Putamen (tissue), 1 donor: ENCODE data around the gene FBLN7.

Experiments used
- DNase-seq: peaks from one replicate; pipeline ENCODE4 v3.0.0-alpha.2; 2016; ENCODE audit warnings: low spot score

FBLN7 gene

GRCh38 chr2:112157472-112157871 is 19.3 kb downstream of the FBLN7 start:
- no peak for DNase-seq

GRCh38 chr2:112159454-112159921 is 21.3 kb downstream of the FBLN7 start:
- no peak for DNase-seq

GRCh38 chr2:112160283-112161250 is 22.4 kb downstream of the FBLN7 start:
- DNase-seq: no peak

GRCh38 chr2:112161431-112162145 is 23.4 kb downstream of the FBLN7 start:
- DNase-seq: no peak

GRCh38 chr2:112162341-112162740 is 24.2 kb downstream of the FBLN7 start:
- DNase-seq: no peak

GRCh38 chr2:112162956-112163355 is 24.8 kb downstream of the FBLN7 start:
- DNase-seq: no peak

GRCh38 chr2:112163541-112163981 is 25.4 kb downstream of the FBLN7 start:
- no peak for DNase-seq

- no peak for DNase-seq
These were observed 26.7 kb downstream of the FBLN7 start for GRCh38 chr2:112164876-112165275.

- DNase-seq: no peak
These were observed 27.1 kb downstream of the FBLN7 start for GRCh38 chr2:112165296-112165695.

GRCh38 chr2:112166806-112167499 is 28.8 kb downstream of the FBLN7 start:
- no peak for DNase-seq

- no peak for DNase-seq
These were observed 30.4 kb downstream of the FBLN7 start for GRCh38 chr2:112168422-112169124.

GRCh38 chr2:112170495-112170894 is 32.3 kb downstream of the FBLN7 start:
- DNase-seq: no peak

- DNase-seq: no peak
These were observed 35.6 kb downstream of the FBLN7 start for GRCh38 chr2:112173646-112174319.

- no peak for DNase-seq
These were observed 36.2 kb downstream of the FBLN7 start for GRCh38 chr2:112174383-112174782.

GRCh38 chr2:112175333-112175732 is 37.1 kb downstream of the FBLN7 start:
- DNase-seq: no peak

- DNase-seq: no peak
These were observed 37.9 kb downstream of the FBLN7 start for GRCh38 chr2:112175958-112176573.

- DNase-seq: no peak
These were observed 43.5 kb downstream of the FBLN7 start for GRCh38 chr2:112181571-112182290.

- DNase-seq: no peak
These were observed 44.4 kb downstream of the FBLN7 start for GRCh38 chr2:112182581-112183034.

GRCh38 chr2:112183327-112184025 is 45.3 kb downstream of the FBLN7 start:
- DNase-seq: no peak
